ENCODE results near the gene ELOB.

ELOB gene

DNA sequence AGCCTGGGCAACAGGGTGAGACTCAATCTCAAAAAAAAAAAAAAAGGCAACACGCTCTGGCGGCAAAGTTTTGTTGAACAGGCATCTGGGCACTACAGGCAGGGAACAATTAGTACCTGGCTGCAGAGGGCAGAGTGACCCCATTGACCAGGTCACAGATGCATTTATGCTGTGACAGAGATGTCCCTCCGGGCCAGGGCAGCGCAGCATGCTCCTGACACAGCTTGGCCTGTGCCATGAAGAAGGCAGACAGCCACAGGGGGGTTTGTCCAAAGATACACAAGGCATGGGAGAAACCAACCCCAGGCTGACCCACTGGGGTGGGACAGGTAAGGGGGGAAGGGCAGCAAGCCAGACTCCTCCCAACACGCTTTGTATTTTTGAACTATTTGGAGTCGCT lies 32.4 kb downstream of the ELOB start:
- TF ChIP-seq TAF1 (IDR thresholded peaks at IDR 0.05; ENCODE audit: borderline replicate concordance, insufficient read depth, low read length): no peak
- TF ChIP-seq SIN3A (IDR thresholded peaks at IDR 0.05; ENCODE audit: borderline replicate concordance, insufficient read depth, low read length): no peak
- TF ChIP-seq REST (IDR thresholded peaks at IDR 0.05; ENCODE audit: insufficient read depth in 1 of 2, low read depth in 2 of 2, low read length in 2 of 2): no peak
- no peak for TF ChIP-seq FOXP2 (optimal IDR thresholded peaks at IDR 0.05; ENCODE audit: borderline replicate concordance, extremely low read depth, extremely low read length, insufficient read depth)
- TF ChIP-seq POLR2AphosphoS5 (IDR thresholded peaks at IDR 0.05; ENCODE audit: low read depth, low read length): no peak

DNA sequence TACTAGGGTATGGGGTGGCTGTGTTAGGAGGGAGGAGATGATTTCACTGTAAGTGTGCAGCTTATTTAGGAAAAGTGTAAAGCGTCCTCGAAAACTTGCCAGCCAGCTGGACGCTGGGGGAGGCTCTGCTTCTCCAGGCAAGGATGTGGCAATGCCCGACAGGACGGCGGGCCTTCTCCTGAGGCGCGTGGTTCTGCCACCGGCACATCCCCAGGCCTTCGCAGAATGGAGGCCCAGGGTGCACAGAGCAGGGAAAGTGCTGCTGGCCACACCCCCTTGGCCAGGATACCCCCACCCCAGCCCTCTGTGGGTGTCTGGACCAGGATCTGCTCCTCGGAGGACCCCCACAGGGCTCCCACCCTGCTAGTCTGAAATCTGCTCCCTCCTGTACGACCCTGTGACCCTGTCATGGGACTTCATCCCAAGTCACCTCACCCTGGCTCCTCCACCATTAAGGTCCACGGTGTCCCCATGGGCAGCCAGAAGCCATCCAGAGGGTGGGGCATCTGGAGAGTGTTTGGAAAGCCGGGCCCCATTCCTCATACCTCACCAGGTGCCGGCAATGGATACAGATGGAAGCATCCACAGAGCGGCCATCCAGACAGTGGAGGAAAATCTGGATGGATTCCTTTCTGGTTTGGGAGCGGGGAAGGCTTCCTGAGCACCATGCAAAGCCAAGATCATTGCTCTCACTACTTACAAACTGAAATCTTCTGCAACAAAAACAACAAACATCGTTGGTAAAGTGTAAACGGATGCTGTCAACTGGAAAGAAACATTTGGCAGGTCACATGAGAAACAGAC lies 33.9 kb downstream of the ELOB start:
- TF ChIP-seq FOXP2 (optimal IDR thresholded peaks at IDR 0.05; ENCODE audit: borderline replicate concordance, extremely low read depth, extremely low read length, insufficient read depth) (no peak), SIN3A (IDR thresholded peaks at IDR 0.05; ENCODE audit: borderline replicate concordance, insufficient read depth, low read length) (no peak), TAF1 (IDR thresholded peaks at IDR 0.05; ENCODE audit: borderline replicate concordance, insufficient read depth, low read length) (no peak), REST (IDR thresholded peaks at IDR 0.05; ENCODE audit: insufficient read depth in 1 of 2, low read depth in 2 of 2, low read length in 2 of 2) (no peak), POLR2AphosphoS5 (IDR thresholded peaks at IDR 0.05; ENCODE audit: low read depth, low read length) (no peak)

- no peak for TF ChIP-seq SIN3A (IDR thresholded peaks at IDR 0.05; ENCODE audit: borderline replicate concordance, insufficient read depth, low read length)
- TF ChIP-seq POLR2AphosphoS5 (IDR thresholded peaks at IDR 0.05; ENCODE audit: low read depth, low read length): no peak
- no peak for TF ChIP-seq FOXP2 (optimal IDR thresholded peaks at IDR 0.05; ENCODE audit: borderline replicate concordance, extremely low read depth, extremely low read length, insufficient read depth)
- TF ChIP-seq TAF1 (IDR thresholded peaks at IDR 0.05; ENCODE audit: borderline replicate concordance, insufficient read depth, low read length): no peak
- no peak for TF ChIP-seq REST (IDR thresholded peaks at IDR 0.05; ENCODE audit: insufficient read depth in 1 of 2, low read depth in 2 of 2, low read length in 2 of 2)
Measured at GRCh38 chr16:2742323-2743006, 34.6 kb downstream of the ELOB start.

- TF ChIP-seq REST (IDR thresholded peaks at IDR 0.05; ENCODE audit: insufficient read depth in 1 of 2, low read depth in 2 of 2, low read length in 2 of 2) (no peak), SIN3A (IDR thresholded peaks at IDR 0.05; ENCODE audit: borderline replicate concordance, insufficient read depth, low read length) (no peak), FOXP2 (optimal IDR thresholded peaks at IDR 0.05; ENCODE audit: borderline replicate concordance, extremely low read depth, extremely low read length, insufficient read depth) (no peak), TAF1 (IDR thresholded peaks at IDR 0.05; ENCODE audit: borderline replicate concordance, insufficient read depth, low read length) (no peak), POLR2AphosphoS5 (IDR thresholded peaks at IDR 0.05; ENCODE audit: low read depth, low read length) (no peak)
Measured at GRCh38 chr16:2741168-2741567, 35.9 kb downstream of the ELOB start.
